Testis (tissue), 3 donors: ENCODE results near the gene CSNK1E. TPM values are rescaled to one million over a fixed set of nuclear protein-coding genes. Genes with fewer than 3 reads are reported as not detected.

Experiments
- DNase-seq: peaks from one replicate; pipeline ENCODE4 v3.0.0-alpha.2; 2019
- H3K27ac ChIP-seq, 2 donors: fragments of 200-600 bp; sonication (generic); one replicate each; pipeline ENCODE4 v1.5.1; 2019
- H3K27me3 ChIP-seq: fragments of 200-600 bp; sonication (generic); one replicate; pipeline ENCODE4 v1.5.1; 2019
- H3K36me3 ChIP-seq: fragments of 200-600 bp; sonication (generic); one replicate; pipeline ENCODE4 v1.5.1; 2017; ENCODE audit warnings: low read depth; ENCODE audit errors: missing control alignments
- H3K4me1 ChIP-seq: fragments of 200-600 bp; sonication (generic); one replicate; pipeline ENCODE4 v1.5.1; 2019
- H3K4me3 ChIP-seq, 2 donors: fragments of 200-600 bp; sonication (generic); one replicate each; pipeline ENCODE4 v1.5.1; 2017 to 2019
- H3K9me3 ChIP-seq: fragments of 200-600 bp; sonication (generic); one replicate; pipeline ENCODE4 v1.5.1; 2017
- CTCF ChIP-seq, 3 experiments: fragments of 450-650 bp in 2 of 3; fragments of 200-600 bp in 1 of 3; sonication (generic) in 1 of 3; IDR thresholded peaks; one replicate each; pipeline ENCODE4 v1.5.1; 2016 to 2019; ENCODE audit warnings: antibody characterized with exemption in 3 of 3, mild to moderate bottlenecking in 2 of 3, moderate library complexity in 1 of 3
- POLR2A ChIP-seq: fragments of 450-650 bp; IDR thresholded peaks from one replicate; pipeline ENCODE4 v1.6.1; 2017; ENCODE audit warnings: antibody characterized with exemption, mild to moderate bottlenecking, moderate library complexity
- WGBS, 2 donors: methylation state at CpG; one replicate each; pipeline ENCODE4 v1.1.5; 2018; 5-methylcytosine and 5-hydroxymethylcytosine counted together
- intact Hi-C: fragments of 100-400 bp; cut with DNase I; formaldehyde crosslinking; loops from one replicate; pipeline ENCODE4 v1.15.1; 2023; ENCODE audit warnings: low total_unique reads
- polyA plus RNA-seq: library from polyadenylated mRNA; stranded (reverse); fragments of 350-450 nt; fragmentation: Illumina TruSeq; extraction: RNeasy Lipid Tissue Mini Kit (QIAGEN cat#74804); gene quantifications from one replicate; pipeline ENCODE4 v1.2.3, GENCODE V29; 2014; ENCODE audit warnings: low read depth, low replicate concordance; ENCODE audit not compliant: insufficient read depth
- total RNA-seq, 2 donors: library from RNA; depleted of rRNA; stranded (reverse); fragments of >200 nt; gene quantifications; one replicate each; pipeline ENCODE4 v1.2.3, GENCODE V29; 2016

CSNK1E gene
- total and polyA plus RNA-seq, 3 donors from 2014 or later, result 69.2 to 134 (median 133) TPM

DNA sequence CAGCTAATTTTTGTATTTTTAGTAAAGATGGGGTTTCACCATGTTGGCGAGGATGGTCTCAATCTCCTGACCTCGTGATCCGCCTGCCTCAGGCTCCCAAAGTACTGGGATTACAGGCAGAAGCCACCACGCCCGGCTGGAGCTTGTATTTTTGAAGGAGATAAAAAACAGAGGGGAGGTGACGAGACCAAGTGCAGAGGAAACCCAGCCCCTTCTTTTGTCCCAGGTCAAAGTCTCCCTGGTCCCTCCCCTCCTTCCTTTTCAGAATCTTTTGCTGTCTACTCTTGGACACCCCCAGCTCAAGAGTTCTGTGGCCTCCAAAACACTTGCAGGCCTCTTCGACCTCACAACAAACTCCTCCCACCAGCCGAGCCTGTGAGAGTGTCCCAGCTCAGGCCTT lies 32.2 kb downstream of the CSNK1E start:
- H3K27me3 ChIP-seq, result no peaks in the 10 kb centered on the region
- intact Hi-C loops, result no loop called here
- H3K36me3 ChIP-seq, result no peaks in the 10 kb centered on the region
- 78 to 83% methylated on average over 8 of the region's 8 CpGs for WGBS, 2 donors
- no peak overlapping the region for H3K4me3 ChIP-seq
- no peak overlapping the region for H3K27ac ChIP-seq
- DNase-seq, result no peak
- TF ChIP-seq CTCF (IDR thresholded peaks at IDR 0.05) (no peak), POLR2A (no peak)
- no peaks in the 10 kb centered on the region for H3K9me3 ChIP-seq
- H3K4me1 ChIP-seq, result no peaks in the 10 kb centered on the region

DNA sequence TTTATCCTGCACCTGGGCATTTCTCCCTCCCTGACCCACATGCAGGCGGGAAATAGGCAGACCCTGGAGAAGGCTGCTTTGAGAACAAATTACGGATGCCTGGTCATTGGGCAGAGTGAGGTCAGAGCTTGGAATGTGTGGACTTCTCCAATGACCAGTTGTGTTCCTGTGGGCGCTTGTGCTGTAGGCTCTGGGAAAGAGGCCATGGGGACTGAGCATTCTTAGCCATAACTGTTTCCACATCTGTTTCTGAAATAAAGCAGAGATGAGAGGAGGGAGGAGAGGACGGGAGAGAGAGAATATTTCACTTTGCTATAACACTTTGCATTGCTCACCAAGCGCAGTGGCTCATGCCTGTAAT lies 33.2 kb downstream of the CSNK1E start:
- Histone ChIP-seq H3K4me1 (no peaks in the 10 kb centered on the region), H3K27ac (no peak overlapping the region), H3K4me3 (no peak overlapping the region), H3K9me3 (no peaks in the 10 kb centered on the region), H3K36me3 (no peaks in the 10 kb centered on the region), H3K27me3 (no peaks in the 10 kb centered on the region)
- DNase-seq, result no peak
- TF ChIP-seq CTCF (IDR thresholded peaks at IDR 0.05) (no peak), POLR2A (no peak)
- WGBS, 2 donors, result 60 to 69% methylated on average over 5 of the region's 5 CpGs
- intact Hi-C loops, result no loop called here

- Histone ChIP-seq H3K4me3 (no peak overlapping the region), H3K36me3 (no peaks in the 10 kb centered on the region), H3K27ac (no peak overlapping the region), H3K27me3 (no peaks in the 10 kb centered on the region), H3K4me1 (no peaks in the 10 kb centered on the region), H3K9me3 (no peaks in the 10 kb centered on the region)
- 88 to 91% methylated on average over 6 to 9 of the region's 9 CpGs for WGBS, 2 donors
- no peak for DNase-seq
- TF ChIP-seq POLR2A (no peak), CTCF (IDR thresholded peaks at IDR 0.05) (no peak)
- intact Hi-C loops, result no loop called here
Measured at GRCh38 chr22:38282397-38282796, 34.8 kb downstream of the CSNK1E start.

DNA sequence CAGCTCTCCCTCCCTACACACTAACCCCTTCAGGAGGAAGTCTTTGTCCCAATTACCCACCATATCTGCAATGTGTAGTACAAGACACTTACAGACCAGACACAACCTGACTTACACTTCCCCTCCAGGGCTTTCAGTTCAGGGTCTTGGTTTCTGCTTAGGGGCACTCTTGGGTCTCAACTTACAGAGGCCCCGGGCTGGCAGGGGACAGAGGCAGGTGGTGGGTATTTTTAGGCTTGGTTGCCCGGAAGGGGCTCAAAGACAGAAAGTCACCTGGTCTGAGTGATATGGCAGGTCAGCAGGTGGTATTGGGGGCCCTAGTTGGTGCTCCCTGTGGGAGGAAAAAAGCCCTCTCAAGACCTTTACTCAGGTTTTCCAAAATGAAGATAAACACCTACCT lies 41.1 kb downstream of the CSNK1E start:
- Histone ChIP-seq H3K27me3 (no peaks in the 10 kb centered on the region), H3K36me3 (no peaks in the 10 kb centered on the region), H3K4me3 (no peak overlapping the region), H3K9me3 (no peaks in the 10 kb centered on the region), H3K4me1 (peaks cover 16% of the 10 kb centered on the region), H3K27ac (no peak overlapping the region)
- 78 to 84% methylated on average over 2 of the region's 2 CpGs for WGBS, 2 donors
- DNase-seq, result no peak
- TF ChIP-seq POLR2A (no peak), CTCF (IDR thresholded peaks at IDR 0.05) (no peak)
- intact Hi-C loops, result no loop called here

GRCh38 chr22:38273135-38273826 lies 44.0 kb downstream of the CSNK1E start:
- TF ChIP-seq CTCF (IDR thresholded peaks at IDR 0.05), result no peak
- no peak for TF ChIP-seq POLR2A
- intact Hi-C loops, result no loop called here
- Histone ChIP-seq H3K4me3 (peak overlapping the region; percentile 95 to 98), H3K4me1 (peaks cover 28% of the 10 kb centered on the region), H3K36me3 (no peaks in the 10 kb centered on the region), H3K9me3 (no peaks in the 10 kb centered on the region), H3K27ac (peak overlapping the region; percentile 80 to 93), H3K27me3 (no peaks in the 10 kb centered on the region)
- WGBS, 2 donors, result 10% methylated on average over 21 to 24 of the region's 26 CpGs
- no peak for DNase-seq
